GM19238 (cell line): ENCODE results near the gene PCGF5.
"Not testable (repeated sequence)": the region's sequence is repeated elsewhere in the genome, so short reads cannot be mapped to it uniquely, and the experiment has no call there.

ENCODE experiments used
- DNase-seq: peaks from one replicate; pipeline ENCODE4 v3.0.0; 2011; ENCODE audit warnings: low spot score; ENCODE audit not compliant: insufficient read length

The PCGF5 gene

GRCh38 chr10:91284486-91285090 lies 64.1 kb downstream of the PCGF5 start:
- no peak for DNase-seq

GRCh38 chr10:91286572-91286971 lies 66.1 kb downstream of the PCGF5 start:
- no peak for DNase-seq

- DNase-seq = no peak
Observed at GRCh38 chr10:91287276-91287675, 66.8 kb downstream of the PCGF5 start.

GRCh38 chr10:91287912-91288311 lies 67.4 kb downstream of the PCGF5 start:
- DNase-seq = no peak

- DNase-seq = no peak
Observed at GRCh38 chr10:91289305-91289704, 68.8 kb downstream of the PCGF5 start.

- DNase-seq = no peak
Observed at GRCh38 chr10:91290607-91291006, 70.1 kb downstream of the PCGF5 start.

- no peak for DNase-seq
Observed at GRCh38 chr10:91294134-91294906, 73.9 kb downstream of the PCGF5 start.

- DNase-seq = no peak
Observed at GRCh38 chr10:91295346-91295745, 74.9 kb downstream of the PCGF5 start.

GRCh38 chr10:91296471-91296870 lies 76.0 kb downstream of the PCGF5 start:
- DNase-seq = no peak

- DNase-seq = peak; percentile 68
Observed at GRCh38 chr10:91298224-91298871, 77.9 kb downstream of the PCGF5 start.

- DNase-seq = no peak
Observed at GRCh38 chr10:91299999-91300575, 79.6 kb downstream of the PCGF5 start.

GRCh38 chr10:91302946-91303345 lies 82.5 kb downstream of the PCGF5 start:
- not testable (repeated sequence) for DNase-seq

GRCh38 chr10:91305979-91306378 lies 85.5 kb downstream of the PCGF5 start:
- not testable (repeated sequence) for DNase-seq

GRCh38 chr10:91307489-91307888 lies 87.0 kb downstream of the PCGF5 start:
- DNase-seq = no peak

GRCh38 chr10:91309711-91310110 lies 89.2 kb downstream of the PCGF5 start:
- DNase-seq = no peak

- DNase-seq = no peak
Observed at GRCh38 chr10:91311601-91312381, 91.3 kb downstream of the PCGF5 start.

GRCh38 chr10:91312382-91312733 lies 91.9 kb downstream of the PCGF5 start:
- DNase-seq = no peak

- no peak for DNase-seq
Observed at GRCh38 chr10:91313796-91314485, 93.5 kb downstream of the PCGF5 start.

GRCh38 chr10:91316486-91316885 lies 96.0 kb downstream of the PCGF5 start:
- no peak for DNase-seq

- no peak for DNase-seq
Observed at GRCh38 chr10:91317541-91317940, 97.1 kb downstream of the PCGF5 start.

GRCh38 chr10:91319336-91319735 lies 98.9 kb downstream of the PCGF5 start:
- no peak for DNase-seq
